K562 (cell line): ENCODE measurements around the gene ADIPOR2. TPM values are rescaled to one million over a fixed set of nuclear protein-coding genes. Genes with fewer than 3 reads are reported as not detected.
A peak's percentile ranks its signal among the peaks of the same experiment; 100 is the strongest.

Source experiments
- ADNP ChIP-seq: fragments of 200-800 bp; sonication (Bioruptor generic); IDR thresholded peaks from 2 replicates; pipeline ENCODE4 v1.6.1; 2016; ENCODE audit warnings: missing genetic modification characterization, missing compliant biosample characterization
- ARID3B ChIP-seq: fragments of 250-450 bp; sonication (Bioruptor Pico); IDR thresholded peaks from 2 replicates; pipeline ENCODE4 v1.4.0; 2020; ENCODE audit warnings: borderline replicate concordance
- CBX2 ChIP-seq: fragments of 200-600 bp; sonication (generic); IDR thresholded peaks from one replicate; pipeline ENCODE4 v1.6.1; 2012; ENCODE audit warnings: mild to moderate bottlenecking, low read length, inconsistent platforms; ENCODE audit not compliant: insufficient read depth, poor library complexity, severe bottlenecking
- CREM ChIP-seq: IDR thresholded peaks from 2 replicates; pipeline ENCODE4 v1.6.1; 2014; ENCODE audit warnings: antibody characterized with exemption, low read depth
- FIP1L1 ChIP-seq: fragments of 200-400 bp; formaldehyde crosslinking; IDR thresholded peaks from 2 replicates; pipeline ENCODE4 v1.6.1; 2018; ENCODE audit warnings: mild to moderate bottlenecking, low read depth, low read length; ENCODE audit not compliant: poor library complexity, severe bottlenecking
- FOXK1 ChIP-seq: sonication (generic); formaldehyde crosslinking; IDR thresholded peaks from 2 replicates; pipeline ENCODE4 v1.8.0; 2022; ENCODE audit warnings: missing genetic modification reagents, mild to moderate bottlenecking, borderline replicate concordance
- KAT8 ChIP-seq: fragments of 450-650 bp; IDR thresholded peaks from 2 replicates; pipeline ENCODE4 v1.6.1; 2016; ENCODE audit warnings: low read depth, mild to moderate bottlenecking
- LCOR ChIP-seq: sonication (generic); formaldehyde crosslinking; IDR thresholded peaks from 2 replicates; pipeline ENCODE4 v1.8.0; 2022; ENCODE audit warnings: mild to moderate bottlenecking, missing genetic modification reagents
- MCM2 ChIP-seq: fragments of 450-650 bp; IDR thresholded peaks from 2 replicates; pipeline ENCODE4 v1.6.1; 2017; ENCODE audit warnings: low read depth, mild to moderate bottlenecking
- NR2C1 ChIP-seq, 2 experiments: fragments of 450-650 bp; IDR thresholded peaks; 2 replicates each; pipeline ENCODE4 v1.6.1; 2017; ENCODE audit warnings: mild to moderate bottlenecking in 2 of 2, antibody characterized with exemption in 1 of 2, inconsistent platforms in 1 of 2, missing compliant biosample characterization in 1 of 2, missing genetic modification characterization in 1 of 2
- NR3C1 ChIP-seq: sonication (generic); formaldehyde crosslinking; IDR thresholded peaks from 2 replicates; pipeline ENCODE4 v1.8.1; 2022; ENCODE audit warnings: missing genetic modification reagents
- RAD51 ChIP-seq: fragments of 450-650 bp; IDR thresholded peaks from 2 replicates; pipeline ENCODE4 v1.7.1; 2016; ENCODE audit warnings: low read depth, mild to moderate bottlenecking, borderline replicate concordance
- ZBTB12 ChIP-seq: fragments of 250-450 bp; sonication (Bioruptor Pico); IDR thresholded peaks from 2 replicates; pipeline ENCODE4 v1.4.0; 2020
- ZNF224 ChIP-seq: sonication (generic); formaldehyde crosslinking; IDR thresholded peaks from 2 replicates; pipeline ENCODE4 v1.8.0; 2022; ENCODE audit warnings: mild to moderate bottlenecking, missing genetic modification reagents
- ZNF407 ChIP-seq: fragments of 450-650 bp; IDR thresholded peaks from 2 replicates; pipeline ENCODE4 v1.6.1; 2016; ENCODE audit warnings: low read depth
- polyA plus RNA-seq, 8 experiments: library from polyadenylated mRNA; depleted of rRNA in 4 of 8; stranded (reverse) in 5 of 8; unstranded in 3 of 8; fragments of >200 nt; fragmentation: Nextera tagmentation in 2 of 8; fragmentation: Illumina TruSeq in 1 of 8; extraction: Ambion mirVana in 2 of 8; extraction: Trizol in 1 of 8; gene quantifications; 2 replicates each; pipeline versions ENCODE4 v1.2.1 to v1.2.3, GENCODE V29; 2011 to 2014; ENCODE audit warnings: inconsistent platforms in 1 of 8, missing spikeins in 1 of 8
- total RNA-seq, 7 experiments: library from RNA; depleted of rRNA in 6 of 7; stranded (reverse); fragments of >200 nt in 6 of 7; fragmentation: Illumina TruSeq in 2 of 7; extraction: Trizol in 2 of 7; gene quantifications; 2 replicates each; pipeline versions ENCODE4 v1.2.1 to v1.2.3, GENCODE V29; 2011 to 2021; ENCODE audit warnings: low replicate concordance in 1 of 7

The ADIPOR2 gene
- total and polyA plus RNA-seq, 9 of the 15 experiments (the other 6 are each of a cell fraction or from before 2014, with no cell fraction given), result 10.9 to 63.5 (median 46.0) TPM

- TF ChIP-seq ARID3B (CRISPR knock-in tag) (no peak), CREM (peak; percentile 96), ADNP (tag) (no peak), CBX2 (no peak), ZNF407 (no peak), ZNF224 (CRISPR knock-in tag) (no peak), FIP1L1 (no peak), FOXK1 (CRISPR knock-in tag) (no peak), MCM2 (no peak), KAT8 (no peak), ZBTB12 (CRISPR knock-in tag) (peak; percentile 81), NR2C1 (IDR thresholded peaks at IDR 0.05) (no peak), NR2C1 (tag; IDR thresholded peaks at IDR 0.05) (0 out of 2 replicates have a peak, but pooled peaks have one; percentile 25), RAD51 (0 out of 2 replicates have a peak, but pooled peaks have one; percentile 10), NR3C1 (no peak), LCOR (CRISPR knock-in tag) (peak; percentile 82)
Observed at GRCh38 chr12:1690578-1691122, at the start of gene ADIPOR2 (continued).
